CD1c-positive myeloid dendritic cell (primary cell): ENCODE data around the gene ADM.
A peak's percentile ranks its signal among the peaks of the same experiment; 100 is the strongest.

Experiments
- DNase-seq: peaks from one replicate; pipeline ENCODE4 v3.0.0-alpha.2; 2016; ENCODE audit errors: extremely low spot score

ADM gene

GRCh38 chr11:10328314-10329098, 23.6 kb downstream of the ADM start:
- peak; percentile 77 for DNase-seq

DNA sequence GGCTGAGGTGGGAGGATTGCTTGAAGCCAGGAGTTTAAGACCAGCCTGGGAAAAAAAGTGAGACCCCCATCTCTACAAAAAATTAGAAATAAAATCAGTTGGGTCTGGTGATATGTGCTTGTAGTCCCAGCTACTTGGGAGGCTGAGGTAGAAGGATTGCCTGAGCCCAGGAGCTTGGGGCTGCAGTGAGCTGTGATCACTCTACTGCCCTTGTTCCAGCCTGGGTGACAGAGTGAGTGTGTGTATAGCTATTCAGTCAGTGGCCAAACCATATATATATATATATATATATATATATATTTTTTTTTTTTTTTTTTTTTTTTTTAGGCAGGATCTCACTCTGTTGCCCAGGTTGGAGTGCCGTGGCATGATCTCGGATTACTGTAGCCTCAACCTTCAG, 24.5 kb downstream of the ADM start:
- no peak for DNase-seq

GRCh38 chr11:10329935-10330334, 25.1 kb downstream of the ADM start:
- DNase-seq: no peak

GRCh38 chr11:10331548-10332289, 26.8 kb downstream of the ADM start:
- DNase-seq: no peak

- no peak for DNase-seq
Measured at GRCh38 chr11:10333490-10333889, 28.6 kb downstream of the ADM start.

DNA sequence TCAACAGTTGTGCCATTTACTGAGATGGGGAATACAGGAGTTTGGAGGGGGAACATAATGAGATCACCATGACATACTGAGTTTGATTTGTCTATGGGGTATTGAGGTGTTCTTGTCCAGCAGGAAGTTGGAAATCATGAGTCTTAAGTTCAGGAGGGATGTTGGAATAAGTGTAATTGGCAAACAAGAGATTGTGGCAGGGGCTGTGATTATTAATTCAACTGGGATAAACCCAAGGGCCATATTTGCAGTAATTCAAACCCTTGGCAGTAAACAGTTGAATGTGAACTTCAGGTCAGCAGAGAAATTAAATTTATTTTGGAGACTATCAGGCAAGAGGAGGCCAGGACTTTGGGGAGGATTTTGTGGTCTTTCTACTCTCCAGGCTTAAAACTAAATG, 33.4 kb downstream of the ADM start:
- DNase-seq: no peak

- DNase-seq: no peak
Measured at GRCh38 chr11:10348650-10349280, 43.9 kb downstream of the ADM start.

GRCh38 chr11:10349281-10349665, 44.4 kb downstream of the ADM start:
- no peak for DNase-seq

GRCh38 chr11:10349806-10350205, 44.9 kb downstream of the ADM start:
- no peak for DNase-seq

DNA sequence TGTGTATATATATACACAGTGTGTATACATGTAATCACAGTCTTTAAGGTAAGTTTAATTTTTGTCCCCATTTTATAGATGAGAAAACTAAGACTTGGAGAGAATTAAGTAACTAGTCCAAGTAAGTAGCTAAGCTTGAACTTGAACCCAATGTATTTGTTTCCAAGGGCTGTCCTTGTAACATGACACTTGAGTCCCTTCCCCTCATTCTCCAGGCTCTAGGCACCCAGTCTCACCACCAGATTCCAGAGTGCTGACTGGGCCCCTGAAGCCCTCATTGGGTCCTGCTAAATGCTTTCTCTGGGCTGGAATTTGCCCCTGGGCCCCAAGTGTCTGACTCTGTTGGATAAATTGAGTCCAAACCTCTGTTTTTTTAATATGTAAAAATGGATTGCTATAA, 45.5 kb downstream of the ADM start:
- DNase-seq: no peak

DNA sequence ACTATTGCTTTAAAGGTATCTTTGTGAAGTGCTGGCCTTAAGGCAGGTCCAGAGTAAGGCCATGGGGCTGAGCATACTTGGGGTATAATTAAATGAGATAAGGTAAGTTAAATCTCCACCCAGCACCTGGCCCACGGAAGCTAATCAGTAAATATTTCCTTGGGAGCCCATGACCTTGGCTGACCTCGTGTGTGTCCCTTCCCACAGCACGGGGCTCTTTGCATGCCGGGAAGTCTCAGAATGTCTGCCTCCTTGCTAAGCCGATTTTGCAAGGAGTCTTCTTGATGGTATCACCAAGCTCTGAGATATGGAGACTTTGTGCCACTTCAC, 46.5 kb downstream of the ADM start:
- DNase-seq: no peak

- DNase-seq: no peak
Measured at GRCh38 chr11:10351765-10352641, 47.1 kb downstream of the ADM start.

GRCh38 chr11:10352921-10353550, 48.2 kb downstream of the ADM start:
- DNase-seq: no peak

GRCh38 chr11:10354389-10354788, 49.5 kb downstream of the ADM start:
- DNase-seq: no peak

DNA sequence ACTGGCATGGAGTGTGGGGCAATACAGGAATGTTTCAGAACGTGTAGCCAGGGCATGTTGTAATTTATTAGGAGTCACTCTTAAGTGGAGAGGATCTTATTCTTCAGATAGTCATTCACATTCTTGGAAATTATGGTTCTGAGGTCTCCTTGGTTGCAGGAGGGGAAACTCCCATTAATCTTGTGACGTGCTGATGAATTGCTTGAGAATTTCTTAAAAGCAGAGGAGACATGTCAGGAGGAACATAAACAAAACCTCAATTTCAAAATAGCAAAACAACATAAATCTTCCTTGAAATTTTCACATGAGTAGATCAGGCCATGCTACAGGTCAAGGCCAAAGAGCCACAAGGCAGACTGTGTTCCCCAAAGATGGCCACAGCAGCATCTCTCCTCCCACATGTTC, 50.4 kb downstream of the ADM start:
- peak; percentile 2 for DNase-seq

DNA sequence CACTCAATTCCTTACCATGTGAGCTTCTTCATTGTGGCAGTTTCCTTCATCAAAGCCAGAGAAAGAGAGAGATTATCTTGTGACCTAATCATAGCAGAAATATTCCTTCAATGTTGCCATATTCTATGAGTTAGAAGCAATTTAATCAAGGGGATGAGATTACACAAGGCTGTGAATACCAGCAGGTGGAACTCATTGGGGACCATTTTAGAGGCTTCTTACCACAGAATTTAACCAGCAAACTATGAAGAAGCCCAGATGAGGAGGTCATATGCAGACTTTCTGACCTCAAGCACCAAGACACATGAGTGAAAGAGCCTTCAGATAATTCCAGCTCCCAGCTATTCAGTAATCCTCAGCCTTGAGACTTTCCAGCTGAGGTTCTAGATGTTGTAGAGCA, 51.3 kb downstream of the ADM start:
- DNase-seq: no peak
